ENCODE results near the gene PSMD12. TPM values are rescaled to one million over a fixed set of nuclear protein-coding genes. Genes with fewer than 3 reads are reported as not detected.
"Not testable (repeated sequence)": the region's sequence is repeated elsewhere in the genome, so short reads cannot be mapped to it uniquely, and the experiment has no call there.

PSMD12 gene
- total RNA-seq, 2 donors from 2014 or later: 60.3 to 75.2 TPM

- not testable (repeated sequence) for H3K27me3 Mint-ChIP-seq (ENCODE audit: low read depth); H3K27ac Mint-ChIP-seq; H3K9me3 Mint-ChIP-seq; DNase-seq; H3K4me3 Mint-ChIP-seq; H3K4me1 Mint-ChIP-seq (ENCODE audit: low read depth); H3K36me3 Mint-ChIP-seq (ENCODE audit: insufficient read depth in 2 of 2); ATAC-seq (replicated peaks in 1 of 2)
Observed at GRCh38 chr17:67331381-67332161, 34.8 kb downstream of the PSMD12 start.

- Mint-ChIP-seq H3K9me3 (no peaks in the 10 kb centered on the region), H3K27me3 (ENCODE audit: low read depth) (no peaks in the 10 kb centered on the region), H3K36me3 (ENCODE audit: insufficient read depth in 2 of 2) (no peaks in the 10 kb centered on the region), H3K27ac (no peak overlapping the region), H3K4me1 (ENCODE audit: low read depth) (no peaks in the 10 kb centered on the region), H3K4me3 (no peak overlapping the region)
- no peak for ATAC-seq (replicated peaks in 1 of 2)
- DNase-seq: no peak
Observed at GRCh38 chr17:67328026-67328425, 38.4 kb downstream of the PSMD12 start.

GRCh38 chr17:67326959-67327745 lies 39.2 kb downstream of the PSMD12 start:
- H3K27me3 Mint-ChIP-seq (ENCODE audit: low read depth): not testable (repeated sequence)

GRCh38 chr17:67326440-67326839 lies 39.9 kb downstream of the PSMD12 start:
- Mint-ChIP-seq H3K4me3 (no peak overlapping the region), H3K36me3 (ENCODE audit: insufficient read depth in 2 of 2) (no peaks in the 10 kb centered on the region)

More at GRCh38 chr17:67326959-67327745, 39.2 kb downstream of the PSMD12 start:
- DNase-seq; H3K4me3 Mint-ChIP-seq; H3K4me1 Mint-ChIP-seq (ENCODE audit: low read depth); H3K27ac Mint-ChIP-seq; H3K36me3 Mint-ChIP-seq (ENCODE audit: insufficient read depth in 2 of 2); ATAC-seq (replicated peaks in 1 of 2); H3K9me3 Mint-ChIP-seq: not testable (repeated sequence)

GRCh38 chr17:67324330-67324729 lies 42.0 kb downstream of the PSMD12 start:
- Mint-ChIP-seq H3K4me1 (ENCODE audit: low read depth) (no peaks in the 10 kb centered on the region), H3K4me3 (no peak overlapping the region), H3K36me3 (ENCODE audit: insufficient read depth in 2 of 2) (no peaks in the 10 kb centered on the region), H3K27ac (no peak overlapping the region), H3K27me3 (ENCODE audit: low read depth) (no peaks in the 10 kb centered on the region), H3K9me3 (no peaks in the 10 kb centered on the region)
- ATAC-seq (replicated peaks in 1 of 2): no peak
- no peak for DNase-seq

More at GRCh38 chr17:67326440-67326839, 39.9 kb downstream of the PSMD12 start:
- DNase-seq: no peak
- Mint-ChIP-seq H3K4me1 (ENCODE audit: low read depth) (no peaks in the 10 kb centered on the region), H3K9me3 (no peaks in the 10 kb centered on the region), H3K27ac (no peak overlapping the region), H3K27me3 (ENCODE audit: low read depth) (no peaks in the 10 kb centered on the region)
- ATAC-seq (replicated peaks in 1 of 2): no peak

GRCh38 chr17:67323445-67323844 lies 42.9 kb downstream of the PSMD12 start:
- H3K9me3 Mint-ChIP-seq: no peaks in the 10 kb centered on the region
- H3K4me1 Mint-ChIP-seq (ENCODE audit: low read depth): no peaks in the 10 kb centered on the region
- no peak overlapping the region for H3K4me3 Mint-ChIP-seq
- no peaks in the 10 kb centered on the region for H3K27me3 Mint-ChIP-seq (ENCODE audit: low read depth)
- DNase-seq: no peak
- ATAC-seq (replicated peaks in 1 of 2): no peak
- no peaks in the 10 kb centered on the region for H3K36me3 Mint-ChIP-seq (ENCODE audit: insufficient read depth in 2 of 2)
- no peak overlapping the region for H3K27ac Mint-ChIP-seq

GRCh38 chr17:67322042-67322787 lies 44.2 kb downstream of the PSMD12 start:
- H3K36me3 Mint-ChIP-seq (ENCODE audit: insufficient read depth in 2 of 2): no peaks in the 10 kb centered on the region
- H3K27me3 Mint-ChIP-seq (ENCODE audit: low read depth): no peaks in the 10 kb centered on the region
- ATAC-seq (replicated peaks in 1 of 2) (no peak), DNase-seq (no peak)
- no peaks in the 10 kb centered on the region for H3K4me1 Mint-ChIP-seq (ENCODE audit: low read depth)
- H3K4me3 Mint-ChIP-seq: no peak overlapping the region
- H3K9me3 Mint-ChIP-seq: no peaks in the 10 kb centered on the region
- H3K27ac Mint-ChIP-seq: no peak overlapping the region

GRCh38 chr17:67321486-67321885 lies 44.9 kb downstream of the PSMD12 start:
- not testable (repeated sequence) for DNase-seq; H3K9me3 Mint-ChIP-seq; H3K27me3 Mint-ChIP-seq (ENCODE audit: low read depth); H3K27ac Mint-ChIP-seq; H3K4me1 Mint-ChIP-seq (ENCODE audit: low read depth); H3K4me3 Mint-ChIP-seq; ATAC-seq (replicated peaks in 1 of 2); H3K36me3 Mint-ChIP-seq (ENCODE audit: insufficient read depth in 2 of 2)

GRCh38 chr17:67316781-67317180 lies 49.6 kb downstream of the PSMD12 start:
- Mint-ChIP-seq H3K4me3 (no peak overlapping the region), H3K9me3 (no peaks in the 10 kb centered on the region), H3K4me1 (ENCODE audit: low read depth) (no peaks in the 10 kb centered on the region)

GRCh38 chr17:67315865-67316264 lies 50.5 kb downstream of the PSMD12 start:
- Mint-ChIP-seq H3K36me3 (ENCODE audit: insufficient read depth in 2 of 2) (no peaks in the 10 kb centered on the region), H3K27me3 (ENCODE audit: low read depth) (no peaks in the 10 kb centered on the region), H3K9me3 (no peaks in the 10 kb centered on the region), H3K27ac (no peak overlapping the region), H3K4me1 (ENCODE audit: low read depth) (no peaks in the 10 kb centered on the region), H3K4me3 (no peak overlapping the region)
- ATAC-seq (replicated peaks in 1 of 2) (no peak), DNase-seq (no peak)

More at GRCh38 chr17:67316781-67317180, 49.6 kb downstream of the PSMD12 start:
- Mint-ChIP-seq H3K27me3 (ENCODE audit: low read depth) (no peaks in the 10 kb centered on the region), H3K27ac (no peak overlapping the region), H3K36me3 (ENCODE audit: insufficient read depth in 2 of 2) (no peaks in the 10 kb centered on the region)
- DNase-seq: no peak
- ATAC-seq (replicated peaks in 1 of 2): no peak

GRCh38 chr17:67312265-67312664 lies 54.1 kb downstream of the PSMD12 start:
- Mint-ChIP-seq H3K27me3 (ENCODE audit: low read depth) (no peaks in the 10 kb centered on the region), H3K9me3 (no peaks in the 10 kb centered on the region), H3K4me3 (no peak overlapping the region), H3K4me1 (ENCODE audit: low read depth) (no peaks in the 10 kb centered on the region), H3K27ac (no peak overlapping the region), H3K36me3 (ENCODE audit: insufficient read depth in 2 of 2) (no peaks in the 10 kb centered on the region)
- DNase-seq: no peak
- no peak for ATAC-seq (replicated peaks in 1 of 2)

GRCh38 chr17:67311575-67311974 lies 54.8 kb downstream of the PSMD12 start:
- no peaks in the 10 kb centered on the region for H3K4me1 Mint-ChIP-seq (ENCODE audit: low read depth)
- no peaks in the 10 kb centered on the region for H3K9me3 Mint-ChIP-seq
- no peak for DNase-seq
- no peak for ATAC-seq (replicated peaks in 1 of 2)
- no peak overlapping the region for H3K4me3 Mint-ChIP-seq
- no peaks in the 10 kb centered on the region for H3K36me3 Mint-ChIP-seq (ENCODE audit: insufficient read depth in 2 of 2)
- H3K27ac Mint-ChIP-seq: no peak overlapping the region
- no peaks in the 10 kb centered on the region for H3K27me3 Mint-ChIP-seq (ENCODE audit: low read depth)

GRCh38 chr17:67310406-67310805 lies 56.0 kb downstream of the PSMD12 start:
- ATAC-seq (replicated peaks in 1 of 2): no peak
- no peaks in the 10 kb centered on the region for H3K9me3 Mint-ChIP-seq

More at GRCh38 chr17:67310406-67310805, 56.0 kb downstream of the PSMD12 start:
- Mint-ChIP-seq H3K4me3 (no peak overlapping the region), H3K4me1 (ENCODE audit: low read depth) (no peaks in the 10 kb centered on the region), H3K36me3 (ENCODE audit: insufficient read depth in 2 of 2) (no peaks in the 10 kb centered on the region), H3K27me3 (ENCODE audit: low read depth) (no peaks in the 10 kb centered on the region), H3K27ac (no peak overlapping the region)
- DNase-seq: no peak
